ENCODE results near the gene NT5DC1.
A peak's percentile ranks its signal among the peaks of the same experiment; 100 is the strongest.
"Not testable (repeated sequence)": the region's sequence is repeated elsewhere in the genome, so short reads cannot be mapped to it uniquely, and the experiment has no call there.

NT5DC1 gene

GRCh38 chr6:116280933-116281316 is 180.3 kb downstream of the NT5DC1 start:
- H3K9me3 ChIP-seq (ENCODE audit: severe bottlenecking): no peaks in the 10 kb centered on the region
- no peak for ATAC-seq (ENCODE audit: low read depth)
- peaks cover 15% of the 10 kb centered on the region for H3K4me1 ChIP-seq (ENCODE audit: insufficient read depth, poor library complexity, severe bottlenecking)
- no peak for DNase-seq (ENCODE audit: low spot score)
- H3K36me3 ChIP-seq (ENCODE audit: low read depth): peaks cover 27% of the 10 kb centered on the region
- TF ChIP-seq CTCF (IDR thresholded peaks at IDR 0.05; ENCODE audit: poor library complexity, severe bottlenecking): no peak
- H3K27ac ChIP-seq (ENCODE audit: poor library complexity, severe bottlenecking): no peak overlapping the region
- H3K4me3 ChIP-seq (ENCODE audit: severe bottlenecking): no peak overlapping the region
- no peaks in the 10 kb centered on the region for H3K27me3 ChIP-seq (ENCODE audit: insufficient read depth, poor library complexity, severe bottlenecking)

- H3K27ac ChIP-seq (ENCODE audit: poor library complexity, severe bottlenecking): no peak overlapping the region
- H3K36me3 ChIP-seq (ENCODE audit: low read depth): peaks cover 10% of the 10 kb centered on the region
- H3K9me3 ChIP-seq (ENCODE audit: severe bottlenecking): no peaks in the 10 kb centered on the region
- TF ChIP-seq CTCF (IDR thresholded peaks at IDR 0.05; ENCODE audit: poor library complexity, severe bottlenecking): no peak
- no peak overlapping the region for H3K4me3 ChIP-seq (ENCODE audit: severe bottlenecking)
- ATAC-seq (ENCODE audit: low read depth) (no peak), DNase-seq (ENCODE audit: low spot score) (no peak)
- no peaks in the 10 kb centered on the region for H3K27me3 ChIP-seq (ENCODE audit: insufficient read depth, poor library complexity, severe bottlenecking)
- peaks cover 18% of the 10 kb centered on the region for H3K4me1 ChIP-seq (ENCODE audit: insufficient read depth, poor library complexity, severe bottlenecking)
Measured at GRCh38 chr6:116282698-116283097, 182.0 kb downstream of the NT5DC1 start.

GRCh38 chr6:116283191-116283590 is 182.5 kb downstream of the NT5DC1 start:
- DNase-seq (ENCODE audit: low spot score): no peak
- no peak for TF ChIP-seq CTCF (IDR thresholded peaks at IDR 0.05; ENCODE audit: poor library complexity, severe bottlenecking)
- H3K27me3 ChIP-seq (ENCODE audit: insufficient read depth, poor library complexity, severe bottlenecking): no peaks in the 10 kb centered on the region

GRCh38 chr6:116284984-116285383 is 184.3 kb downstream of the NT5DC1 start:
- not testable (repeated sequence) for H3K9me3 ChIP-seq (ENCODE audit: severe bottlenecking); ATAC-seq (ENCODE audit: low read depth); DNase-seq (ENCODE audit: low spot score); H3K4me3 ChIP-seq (ENCODE audit: severe bottlenecking); H3K27me3 ChIP-seq (ENCODE audit: insufficient read depth, poor library complexity, severe bottlenecking); H3K36me3 ChIP-seq (ENCODE audit: low read depth); H3K27ac ChIP-seq (ENCODE audit: poor library complexity, severe bottlenecking)
- H3K4me1 ChIP-seq (ENCODE audit: insufficient read depth, poor library complexity, severe bottlenecking): peaks cover 18% of the 10 kb centered on the region

More at GRCh38 chr6:116283191-116283590, 182.5 kb downstream of the NT5DC1 start:
- no peaks in the 10 kb centered on the region for H3K9me3 ChIP-seq (ENCODE audit: severe bottlenecking)
- peaks cover 6% of the 10 kb centered on the region for H3K36me3 ChIP-seq (ENCODE audit: low read depth)
- no peak overlapping the region for H3K4me3 ChIP-seq (ENCODE audit: severe bottlenecking)
- H3K27ac ChIP-seq (ENCODE audit: poor library complexity, severe bottlenecking): no peak overlapping the region
- peaks cover 18% of the 10 kb centered on the region for H3K4me1 ChIP-seq (ENCODE audit: insufficient read depth, poor library complexity, severe bottlenecking)
- ATAC-seq (ENCODE audit: low read depth): no peak

GRCh38 chr6:116286773-116287358 is 186.2 kb downstream of the NT5DC1 start:
- Histone ChIP-seq H3K9me3 (ENCODE audit: severe bottlenecking) (peaks cover 3% of the 10 kb centered on the region), H3K27ac (ENCODE audit: poor library complexity, severe bottlenecking) (peak overlapping the region; percentile 29), H3K36me3 (ENCODE audit: low read depth) (no peaks in the 10 kb centered on the region), H3K4me1 (ENCODE audit: insufficient read depth, poor library complexity, severe bottlenecking) (peaks cover 11% of the 10 kb centered on the region), H3K4me3 (ENCODE audit: severe bottlenecking) (no peak overlapping the region), H3K27me3 (ENCODE audit: insufficient read depth, poor library complexity, severe bottlenecking) (no peaks in the 10 kb centered on the region)
- ATAC-seq (ENCODE audit: low read depth) (peak; percentile 63; the same call in 2 of the 3 replicates), DNase-seq (ENCODE audit: low spot score) (no peak)
- no peak for TF ChIP-seq CTCF (IDR thresholded peaks at IDR 0.05; ENCODE audit: poor library complexity, severe bottlenecking)

All from RWPE2 (cell line).